ENCODE measurements around the gene TSPAN9.
A peak's percentile ranks its signal among the peaks of the same experiment; 100 is the strongest.

The TSPAN9 gene

DNA sequence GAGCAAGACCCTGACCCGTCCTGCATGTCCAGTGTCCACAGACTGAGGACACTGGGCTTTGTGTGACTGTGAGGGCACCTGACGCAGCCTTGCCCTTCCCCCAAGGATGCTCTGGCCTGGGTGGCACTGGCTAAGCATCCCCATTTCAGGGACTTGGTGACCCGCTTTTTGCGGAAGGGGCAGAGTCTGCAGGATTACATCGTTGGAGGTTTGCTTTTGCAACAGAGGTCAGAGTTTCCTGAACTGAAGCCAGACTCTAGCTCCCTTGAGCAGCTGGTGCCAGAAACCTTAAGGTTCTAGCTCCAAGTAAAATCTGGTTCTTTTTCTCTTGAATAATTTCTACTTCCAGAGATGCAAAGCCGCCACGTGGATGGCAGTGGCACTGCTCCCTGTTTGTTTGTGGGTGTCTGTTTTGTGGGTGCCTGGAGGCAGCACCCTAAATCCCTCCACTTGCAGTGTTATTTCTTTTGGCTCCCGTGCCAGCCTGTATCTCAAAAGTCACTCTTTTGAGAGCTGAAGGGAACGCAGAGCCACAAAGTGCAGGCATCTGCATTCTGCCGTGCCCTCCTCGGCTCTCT, 184.7 kb downstream of the TSPAN9 start:
- DNase-seq = no peak

DNA sequence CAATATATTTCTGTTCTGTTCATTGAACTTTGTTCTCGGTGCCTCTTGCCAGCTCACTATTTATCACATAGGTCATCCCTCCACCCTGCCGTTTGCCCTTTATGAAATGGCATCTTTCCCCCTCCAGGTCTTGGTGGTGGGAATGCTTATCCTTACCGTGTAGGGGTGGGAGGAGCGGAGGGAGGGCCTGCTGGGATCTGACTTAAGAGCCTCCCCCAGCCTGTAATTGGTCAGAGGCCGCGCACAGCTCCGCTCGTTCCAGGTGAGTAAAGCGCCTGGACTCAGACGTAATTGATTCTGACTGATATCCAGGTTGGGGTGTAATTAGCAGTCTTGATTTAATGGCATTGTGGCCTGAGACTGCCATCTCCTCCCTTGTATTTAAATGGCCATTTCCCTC, 185.3 kb downstream of the TSPAN9 start:
- DNase-seq = no peak

GRCh38 chr12:3263282-3263681, 186.1 kb downstream of the TSPAN9 start:
- no peak for DNase-seq

DNA sequence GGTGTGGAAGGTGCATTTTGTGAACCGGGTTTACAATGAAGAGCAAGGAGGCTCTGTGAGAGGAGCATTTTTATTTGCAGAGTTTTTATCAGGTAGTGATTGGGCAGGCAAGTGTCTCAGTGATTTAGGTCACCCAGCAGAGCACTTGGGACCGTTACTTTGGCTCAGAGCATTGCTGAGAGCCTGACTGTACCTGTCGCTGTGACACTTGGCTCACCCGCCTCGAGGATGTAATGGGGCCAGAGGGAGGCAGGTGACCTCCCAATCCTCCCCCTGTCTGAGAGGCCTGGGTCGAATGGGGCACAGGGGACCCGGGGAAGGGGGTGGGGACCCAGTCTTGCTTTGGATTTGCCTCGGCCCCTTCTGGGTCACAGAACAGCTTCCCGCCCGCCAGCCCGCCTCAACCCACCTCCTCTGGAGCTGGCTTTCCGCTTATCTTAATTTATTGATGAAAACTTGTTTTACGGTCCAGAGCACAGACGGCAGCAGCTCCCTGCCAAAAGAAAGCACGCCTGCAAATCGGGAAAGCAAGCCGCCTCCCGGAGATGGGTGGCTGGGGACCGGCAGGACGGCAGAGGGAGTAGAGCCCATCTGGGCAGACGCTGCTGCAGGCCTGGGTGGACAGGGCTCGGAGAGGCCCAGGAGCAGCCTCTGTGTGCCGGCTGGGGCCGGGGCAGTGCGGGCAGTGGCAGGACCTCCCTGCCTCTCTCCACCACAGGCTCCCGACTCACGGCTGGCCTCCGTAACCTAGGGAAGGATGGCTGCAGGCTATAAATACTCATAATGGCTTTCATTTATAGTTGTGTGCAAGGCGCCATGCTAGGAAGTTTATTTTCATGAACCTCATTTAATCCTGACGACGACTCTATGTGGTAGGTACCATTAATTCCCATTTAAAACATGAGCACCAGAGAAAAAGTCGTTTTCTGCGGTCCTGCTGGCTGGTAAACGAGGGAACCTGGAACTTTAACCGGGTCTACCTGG, 187.1 kb downstream of the TSPAN9 start:
- DNase-seq = no peak

GRCh38 chr12:3265406-3265805, 188.2 kb downstream of the TSPAN9 start:
- no peak for DNase-seq

GRCh38 chr12:3266638-3267037, 189.5 kb downstream of the TSPAN9 start:
- DNase-seq = no peak

- DNase-seq = no peak
Measured at GRCh38 chr12:3267690-3268089, 190.5 kb downstream of the TSPAN9 start.

DNA sequence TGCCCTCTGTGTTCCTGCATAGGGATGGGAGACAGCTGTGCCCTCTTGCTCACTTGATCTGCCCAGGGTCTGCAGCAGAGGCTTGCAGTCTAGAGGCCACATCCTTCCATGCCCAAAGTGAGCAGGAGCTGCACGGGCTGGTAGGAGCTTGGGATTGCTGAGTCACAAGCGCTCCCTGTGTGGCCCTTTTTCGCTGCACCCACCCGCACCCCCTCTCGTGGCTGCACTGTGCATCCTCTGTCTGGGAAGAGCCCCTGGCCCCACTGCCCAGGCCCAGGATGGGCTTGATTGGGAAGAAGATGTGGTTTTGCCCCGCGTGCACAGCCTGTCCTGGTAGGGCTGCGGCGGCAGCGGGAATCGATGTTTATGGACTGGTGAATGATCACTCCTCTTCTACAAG, 192.4 kb downstream of the TSPAN9 start:
- no peak for DNase-seq

DNA sequence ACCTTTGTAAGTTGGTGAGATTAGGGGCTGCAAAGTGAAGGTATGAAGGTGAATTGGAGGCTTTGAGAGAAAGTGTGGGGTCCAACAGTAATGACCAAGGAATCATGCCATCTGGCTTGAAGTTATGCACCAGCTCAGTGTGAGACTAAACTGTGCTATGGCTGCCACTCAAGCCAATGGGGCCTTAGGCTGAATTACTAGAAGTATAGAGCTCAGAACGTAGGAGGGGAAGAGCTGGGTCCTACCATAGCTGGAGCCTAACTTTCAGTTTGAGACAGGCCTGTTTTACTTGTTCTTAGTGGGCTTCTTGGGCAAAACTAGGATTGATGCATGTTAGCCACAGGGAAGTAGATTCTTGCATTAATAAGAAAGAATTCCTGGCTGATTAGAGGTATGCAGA, 194.0 kb downstream of the TSPAN9 start:
- no peak for DNase-seq

DNA sequence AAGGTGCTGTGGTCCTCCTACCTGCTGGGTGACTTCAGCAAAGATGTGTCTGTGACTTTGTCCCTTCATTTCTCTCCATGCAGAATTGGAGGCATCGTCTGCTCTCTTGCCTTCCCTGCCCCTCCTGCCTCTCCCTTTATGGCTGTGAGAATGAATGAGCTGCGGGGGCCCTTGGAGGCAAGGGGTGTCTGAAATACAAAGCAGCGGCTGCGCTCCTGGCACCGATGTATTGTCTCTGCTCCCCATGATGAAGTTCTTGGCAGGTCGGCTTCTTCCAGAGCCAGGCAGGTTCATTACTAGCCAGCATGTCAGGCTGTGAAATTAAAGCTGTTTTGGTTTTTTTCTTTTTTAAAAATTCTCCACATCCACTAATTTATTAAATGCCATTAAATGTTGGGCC, 194.5 kb downstream of the TSPAN9 start:
- DNase-seq = no peak

- DNase-seq = no peak
Measured at GRCh38 chr12:3272958-3273357, 195.8 kb downstream of the TSPAN9 start.

DNA sequence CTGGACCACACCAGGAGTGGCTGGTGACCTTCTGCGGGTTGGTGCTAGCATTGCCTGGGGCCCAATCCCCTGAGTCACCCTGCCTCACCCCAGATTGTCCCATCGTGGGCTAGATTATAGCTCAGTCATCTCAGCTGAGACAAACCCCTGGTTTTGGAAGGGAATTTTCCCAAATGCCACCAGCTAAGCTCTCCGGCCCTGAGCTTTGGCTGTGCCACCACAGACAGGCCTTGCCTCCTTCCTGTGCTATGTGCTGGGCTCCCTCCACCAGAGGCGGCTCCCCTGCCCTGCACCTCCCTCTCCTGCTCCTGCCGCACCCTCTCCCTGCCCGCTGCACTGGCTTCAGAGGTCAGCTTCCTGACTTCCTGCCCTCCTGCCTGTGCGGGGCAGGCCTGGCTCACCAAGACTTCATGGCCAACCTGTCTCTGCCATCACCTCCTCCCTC, 196.3 kb downstream of the TSPAN9 start:
- no peak for DNase-seq

- DNase-seq = no peak
Measured at GRCh38 chr12:3274664-3275063, 197.5 kb downstream of the TSPAN9 start.

DNA sequence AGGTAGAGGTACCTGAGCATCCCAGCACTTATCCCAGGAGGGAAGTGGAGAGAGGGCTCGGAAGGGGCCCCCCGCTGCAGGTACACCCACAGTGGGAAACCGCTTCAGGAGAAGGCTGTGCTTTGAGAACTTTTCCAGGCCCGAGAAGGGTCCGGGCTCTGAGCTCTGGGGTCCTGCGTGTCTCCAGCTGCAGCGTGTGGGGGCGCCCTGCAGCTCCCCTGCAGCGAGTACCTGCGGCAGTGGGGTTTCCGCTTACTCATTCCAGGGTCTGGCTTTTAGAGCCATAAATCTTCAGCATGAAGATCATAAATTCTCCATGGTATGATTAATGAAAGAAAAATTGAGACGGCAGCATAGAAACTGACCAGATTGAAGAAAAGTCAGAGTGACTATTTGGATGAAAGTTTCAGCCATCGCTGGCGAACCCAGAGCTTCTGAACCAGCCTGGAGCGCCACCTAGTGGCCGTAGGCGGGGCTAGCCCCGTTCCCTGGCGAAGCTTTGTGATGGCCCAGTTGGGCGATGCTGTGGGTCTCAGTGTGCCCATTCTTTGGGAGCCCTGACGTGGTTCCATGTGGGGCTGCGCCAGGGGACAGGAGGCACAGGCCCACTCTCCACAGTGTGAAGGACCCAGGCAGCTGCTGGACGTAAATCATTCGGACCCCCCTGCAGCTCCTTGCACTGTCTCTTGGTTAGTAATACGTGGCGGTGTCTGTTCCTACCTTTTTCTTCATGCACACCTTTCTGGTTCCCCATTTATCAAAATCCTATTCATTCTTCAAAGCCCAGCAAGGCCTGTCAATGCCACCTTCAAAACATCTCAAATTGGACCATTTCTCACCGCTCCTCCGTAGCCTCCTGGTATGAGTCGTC, 198.2 kb downstream of the TSPAN9 start:
- peak; percentile 77 for DNase-seq

- no peak for DNase-seq
Measured at GRCh38 chr12:3276226-3276625, 199.0 kb downstream of the TSPAN9 start.

DNA sequence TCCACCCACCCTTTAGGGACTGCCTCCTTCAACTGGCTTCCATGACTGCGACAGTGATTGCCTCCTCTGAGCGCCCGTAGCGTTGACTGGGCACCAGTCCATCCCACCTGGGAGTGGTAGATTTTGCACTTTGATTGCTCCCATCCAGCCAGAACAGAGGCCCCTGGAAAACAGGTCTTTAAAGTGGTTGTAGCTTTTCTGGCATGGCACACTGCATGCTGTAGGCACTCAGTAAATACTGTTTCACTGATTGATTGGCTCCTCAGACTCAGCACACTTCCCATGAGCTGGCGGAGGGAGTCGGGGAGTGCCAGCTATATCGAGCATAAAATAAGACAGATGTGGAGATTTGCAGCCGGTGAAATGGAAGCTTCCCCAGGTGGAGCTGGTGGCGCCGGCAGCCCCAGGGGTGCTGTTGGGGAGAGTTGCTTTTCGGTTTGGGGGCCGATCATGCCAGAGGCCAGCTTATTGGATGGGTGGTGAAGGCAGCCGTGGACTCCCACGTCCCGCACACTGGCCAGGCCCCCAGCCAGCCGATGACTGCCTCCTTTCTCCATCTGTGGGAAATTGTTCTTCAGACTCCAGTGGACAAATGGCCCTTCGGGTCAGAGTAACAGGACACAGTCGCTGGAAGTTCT, 200.2 kb downstream of the TSPAN9 start:
- DNase-seq = no peak

GRCh38 chr12:3278681-3279414, 201.7 kb downstream of the TSPAN9 start:
- no peak for DNase-seq

GRCh38 chr12:3279415-3279780, 202.2 kb downstream of the TSPAN9 start:
- no peak for DNase-seq

- no peak for DNase-seq
Measured at GRCh38 chr12:3279832-3280231, 202.7 kb downstream of the TSPAN9 start.

DNA sequence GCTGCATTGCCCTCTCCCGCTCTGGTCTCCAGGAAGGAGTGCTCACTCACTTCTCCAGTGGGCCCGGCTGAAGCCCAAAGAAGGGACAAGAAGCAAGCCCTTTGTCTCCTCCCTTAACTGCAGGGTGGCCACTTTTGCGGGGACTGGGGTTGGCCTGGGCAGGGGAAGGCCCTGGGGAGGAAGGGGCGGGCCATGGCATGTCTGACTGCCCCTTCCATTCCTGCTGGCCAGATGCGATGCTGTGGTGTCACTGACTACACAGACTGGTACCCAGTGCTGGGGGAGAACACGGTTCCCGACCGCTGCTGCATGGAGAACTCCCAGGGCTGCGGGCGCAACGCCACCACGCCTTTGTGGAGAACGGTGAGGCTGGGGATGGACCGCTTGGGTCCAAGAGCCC, 203.8 kb downstream of the TSPAN9 start:
- no peak for DNase-seq

DNA sequence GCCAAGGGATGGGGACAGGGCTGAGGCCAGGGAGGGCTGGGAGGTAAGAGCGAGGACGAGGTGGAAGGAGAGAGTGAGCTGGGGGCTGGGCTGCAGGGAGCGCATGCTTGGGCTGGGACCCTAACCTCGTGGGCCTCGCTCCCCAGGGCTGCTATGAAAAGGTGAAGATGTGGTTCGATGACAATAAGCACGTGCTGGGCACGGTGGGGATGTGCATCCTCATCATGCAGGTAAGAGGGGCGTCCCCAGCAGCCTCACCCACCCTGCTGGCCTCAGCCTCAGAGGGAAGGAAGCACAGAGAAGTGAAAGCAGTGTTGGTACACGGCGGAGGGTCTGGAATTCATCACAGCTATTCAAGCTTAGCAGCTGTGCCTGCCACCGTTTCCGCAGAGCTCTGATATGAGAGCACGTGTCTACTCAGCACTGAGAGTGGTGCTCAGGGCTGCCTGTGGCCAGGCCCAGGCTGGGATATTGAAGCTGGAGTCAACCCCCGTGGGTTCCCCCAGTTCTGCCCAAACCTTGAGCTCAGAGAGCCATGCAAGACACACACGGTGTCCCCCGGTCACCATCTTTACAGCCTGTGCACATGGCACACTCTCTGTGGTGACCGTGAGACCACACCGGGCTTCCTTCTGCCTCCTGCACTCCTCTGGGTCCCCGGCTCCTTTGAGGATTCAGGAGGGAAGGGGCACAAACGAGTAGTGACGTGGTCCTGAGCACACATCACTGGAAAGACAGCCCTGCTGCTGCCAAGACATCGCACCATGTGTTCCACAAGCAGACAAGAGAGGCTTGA, 204.6 kb downstream of the TSPAN9 start:
- no peak for DNase-seq

- DNase-seq = no peak
Measured at GRCh38 chr12:3282384-3282670, 205.1 kb downstream of the TSPAN9 start.
